Loucy (cell line): ENCODE results near the gene ACP4.
"Not testable (repeated sequence)": the region's sequence is repeated elsewhere in the genome, so short reads cannot be mapped to it uniquely, and the experiment has no call there.

Source experiments
- H2AFZ ChIP-seq: fragments of 200-600 bp; sonication (generic); 2 replicates; pipeline ENCODE4 v1.6.0; 2016; ENCODE audit warnings: antibody characterized with exemption, mild to moderate bottlenecking, low read length, moderate library complexity
- H3F3A ChIP-seq: fragments of 200-600 bp; 2 replicates; pipeline ENCODE4 v1.6.0; 2016; ENCODE audit warnings: antibody characterized with exemption, low read depth, mild to moderate bottlenecking
- H3K27me3 ChIP-seq: fragments of 200-600 bp; sonication (generic); 2 replicates; pipeline ENCODE4 v1.6.1; 2014; ENCODE audit warnings: low read length, mild to moderate bottlenecking; ENCODE audit not compliant: insufficient read depth, poor library complexity, severe bottlenecking
- H3K36me3 ChIP-seq: fragments of 200-600 bp; sonication (generic); 2 replicates; pipeline ENCODE4 v1.6.1; 2016; ENCODE audit warnings: low read length; ENCODE audit not compliant: insufficient read depth
- H3K4me1 ChIP-seq: fragments of 200-600 bp; sonication (generic); 2 replicates; pipeline ENCODE4 v1.5.1; 2014; ENCODE audit warnings: low read length, mild to moderate bottlenecking; ENCODE audit not compliant: insufficient read depth, poor library complexity, severe bottlenecking
- H3K4me2 ChIP-seq: fragments of 200-600 bp; sonication (generic); 2 replicates; pipeline ENCODE4 v1.6.0; 2014; ENCODE audit warnings: antibody characterized with exemption, low read length, low read depth, mild to moderate bottlenecking; ENCODE audit not compliant: poor library complexity, severe bottlenecking
- H3K4me3 ChIP-seq: fragments of 200-600 bp; sonication (generic); 2 replicates; pipeline ENCODE4 v1.5.1; 2014; ENCODE audit warnings: low read length, mild to moderate bottlenecking, mixed read lengths; ENCODE audit not compliant: poor library complexity, severe bottlenecking
- H3K79me2 ChIP-seq: fragments of 200-600 bp; sonication (generic); 2 replicates; pipeline ENCODE4 v1.6.1; 2014; ENCODE audit warnings: low read length; ENCODE audit not compliant: insufficient read depth
- H3K9ac ChIP-seq: fragments of 200-600 bp; sonication (generic); 2 replicates; pipeline ENCODE4 v1.6.0; 2014; ENCODE audit warnings: mild to moderate bottlenecking, low read depth, low read length, moderate library complexity; ENCODE audit not compliant: poor library complexity, severe bottlenecking
- H3K9me2 ChIP-seq: fragments of 200-600 bp; sonication (generic); replicated peaks from 2 replicates; pipeline ENCODE4 v1.6.1; 2016; ENCODE audit warnings: low read depth, low read length, mixed read lengths
- H3K9me3 ChIP-seq: fragments of 200-600 bp; sonication (generic); 2 replicates; pipeline ENCODE4 v1.6.1; 2014; ENCODE audit warnings: mild to moderate bottlenecking, antibody characterized with exemption, low read length, low read depth; ENCODE audit not compliant: insufficient read depth
- H4K20me1 ChIP-seq: fragments of 200-600 bp; sonication (generic); 2 replicates; pipeline ENCODE4 v1.6.0; 2014; ENCODE audit warnings: antibody characterized with exemption, low read length, mild to moderate bottlenecking; ENCODE audit not compliant: insufficient read depth, poor library complexity, severe bottlenecking
- EZH2phosphoT487 ChIP-seq: fragments of 200-600 bp; IDR thresholded peaks from 2 replicates; pipeline ENCODE4 v1.6.1; 2018; ENCODE audit warnings: antibody characterized with exemption, mild to moderate bottlenecking, moderate library complexity, borderline replicate concordance
- TF ChIP-seq, protein P1 (sequence below): fragments of 200-600 bp; sonication (generic); conservative IDR thresholded peaks from 2 replicates; pipeline ENCODE4 v1.5.1; 2014; ENCODE audit warnings: mild to moderate bottlenecking, antibody characterized with exemption, low read length

The ACP4 gene

DNA sequence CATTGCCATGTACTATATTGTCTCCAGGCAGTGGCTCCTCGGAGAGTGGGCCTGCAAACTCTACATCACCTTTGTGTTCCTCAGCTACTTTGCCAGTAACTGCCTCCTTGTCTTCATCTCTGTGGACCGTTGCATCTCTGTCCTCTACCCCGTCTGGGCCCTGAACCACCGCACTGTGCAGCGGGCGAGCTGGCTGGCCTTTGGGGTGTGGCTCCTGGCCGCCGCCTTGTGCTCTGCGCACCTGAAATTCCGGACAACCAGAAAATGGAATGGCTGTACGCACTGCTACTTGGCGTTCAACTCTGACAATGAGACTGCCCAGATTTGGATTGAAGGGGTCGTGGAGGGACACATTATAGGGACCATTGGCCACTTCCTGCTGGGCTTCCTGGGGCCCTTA lies 19.3 kb upstream of the ACP4 start:
- Histone ChIP-seq H3K36me3 (no peaks in the 10 kb centered on the region), H3K9me2 (no peaks in the 10 kb centered on the region), H3K4me1 (no peaks in the 10 kb centered on the region), H4K20me1 (no peaks in the 10 kb centered on the region), H3K4me3 (no peak overlapping the region), H3K27me3 (no peaks in the 10 kb centered on the region), H3K9me3 (no peaks in the 10 kb centered on the region), H2AFZ (no peak overlapping the region), H3K9ac (no peak overlapping the region), H3F3A (no peaks in the 10 kb centered on the region), H3K79me2 (no peaks in the 10 kb centered on the region), H3K4me2 (no peak overlapping the region)
- TF ChIP-seq EZH2phosphoT487, result no peak
- TF ChIP-seq, protein P1, sequence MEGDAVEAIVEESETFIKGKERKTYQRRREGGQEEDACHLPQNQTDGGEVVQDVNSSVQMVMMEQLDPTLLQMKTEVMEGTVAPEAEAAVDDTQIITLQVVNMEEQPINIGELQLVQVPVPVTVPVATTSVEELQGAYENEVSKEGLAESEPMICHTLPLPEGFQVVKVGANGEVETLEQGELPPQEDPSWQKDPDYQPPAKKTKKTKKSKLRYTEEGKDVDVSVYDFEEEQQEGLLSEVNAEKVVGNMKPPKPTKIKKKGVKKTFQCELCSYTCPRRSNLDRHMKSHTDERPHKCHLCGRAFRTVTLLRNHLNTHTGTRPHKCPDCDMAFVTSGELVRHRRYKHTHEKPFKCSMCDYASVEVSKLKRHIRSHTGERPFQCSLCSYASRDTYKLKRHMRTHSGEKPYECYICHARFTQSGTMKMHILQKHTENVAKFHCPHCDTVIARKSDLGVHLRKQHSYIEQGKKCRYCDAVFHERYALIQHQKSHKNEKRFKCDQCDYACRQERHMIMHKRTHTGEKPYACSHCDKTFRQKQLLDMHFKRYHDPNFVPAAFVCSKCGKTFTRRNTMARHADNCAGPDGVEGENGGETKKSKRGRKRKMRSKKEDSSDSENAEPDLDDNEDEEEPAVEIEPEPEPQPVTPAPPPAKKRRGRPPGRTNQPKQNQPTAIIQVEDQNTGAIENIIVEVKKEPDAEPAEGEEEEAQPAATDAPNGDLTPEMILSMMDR, result no peak

DNA sequence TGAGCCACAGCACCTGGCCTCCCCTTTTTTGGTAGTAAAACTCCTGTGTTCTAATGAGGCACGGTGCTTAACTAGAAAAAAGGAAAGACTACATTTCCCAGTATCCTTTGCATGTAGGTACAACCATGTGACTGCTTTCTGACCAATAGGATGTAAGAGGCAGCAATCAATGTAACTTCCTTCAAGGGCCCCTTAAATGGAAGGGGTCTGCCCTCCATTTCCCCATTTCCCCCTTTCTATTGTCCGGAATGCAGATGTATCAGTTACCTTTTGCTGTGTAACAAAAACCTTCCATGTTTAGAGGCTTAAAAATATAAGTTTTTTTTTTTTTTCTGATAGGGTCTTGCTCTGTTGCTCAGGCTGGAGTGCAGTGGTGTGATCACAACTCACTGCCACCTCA lies 17.7 kb upstream of the ACP4 start:
- Histone ChIP-seq H3K4me2 (peak overlapping the region; percentile 6), H3K9ac (no peak overlapping the region), H3K79me2 (no peaks in the 10 kb centered on the region), H3K36me3 (no peaks in the 10 kb centered on the region), H3K9me3 (no peaks in the 10 kb centered on the region), H3K9me2 (no peaks in the 10 kb centered on the region), H3K4me3 (no peak overlapping the region), H3K27me3 (no peaks in the 10 kb centered on the region), H3F3A (no peaks in the 10 kb centered on the region), H2AFZ (peak overlapping the region; percentile 58; the same call in 1 of the 2 replicates), H3K4me1 (no peaks in the 10 kb centered on the region), H4K20me1 (no peaks in the 10 kb centered on the region)
- no peak for TF ChIP-seq EZH2phosphoT487
- TF ChIP-seq, protein P1, result no peak

DNA sequence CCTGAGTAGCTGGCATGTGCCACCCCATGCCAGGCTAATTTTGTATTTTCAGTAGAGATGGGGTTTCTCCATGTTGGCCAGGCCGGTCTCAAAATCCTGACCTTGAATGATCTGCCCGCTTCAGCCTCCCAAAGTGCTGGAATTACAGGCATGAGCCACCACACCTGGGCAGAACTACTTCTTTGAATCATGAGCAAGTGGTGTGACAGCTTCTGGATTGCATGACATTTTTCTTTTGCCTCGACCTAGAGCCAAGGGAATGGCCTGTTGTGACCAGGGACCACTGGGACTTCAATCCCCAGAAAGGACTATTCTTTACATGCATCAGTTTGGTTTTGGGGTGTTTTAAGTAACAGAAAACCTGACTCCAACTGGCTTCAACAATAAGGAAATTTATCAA lies 17.3 kb upstream of the ACP4 start:
- peak overlapping the region; percentile 6 for H3K4me2 ChIP-seq
- H3K9me2 ChIP-seq, H4K20me1 ChIP-seq, H3K79me2 ChIP-seq, H3K9ac ChIP-seq, H3K27me3 ChIP-seq, H3K9me3 ChIP-seq, H3K36me3 ChIP-seq, H3K4me3 ChIP-seq, H3F3A ChIP-seq, H3K4me1 ChIP-seq: not testable (repeated sequence)
- peak overlapping the region; percentile 58; the same call in 1 of the 2 replicates for H2AFZ ChIP-seq

DNA sequence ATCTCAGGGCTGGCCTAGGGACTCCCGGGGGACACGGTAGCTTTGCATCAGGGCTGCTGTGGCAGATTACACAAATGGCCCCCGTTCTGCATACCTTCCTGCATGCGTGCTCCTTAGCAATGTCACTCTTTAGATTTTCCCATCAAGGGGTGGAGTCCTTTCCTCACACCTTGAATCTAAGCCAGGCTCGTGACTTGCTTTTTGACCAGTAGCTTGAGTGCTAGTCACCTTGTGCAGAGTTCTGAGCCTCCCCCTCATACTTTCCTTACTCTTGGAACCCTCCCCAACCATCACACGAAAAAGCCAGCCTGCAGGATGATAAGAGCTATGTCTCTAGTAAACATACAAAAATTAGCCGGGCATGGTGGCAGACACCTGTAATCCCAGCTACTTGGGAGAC lies 16.8 kb upstream of the ACP4 start:
- H3K9me2 ChIP-seq, H3K36me3 ChIP-seq, H3K4me2 ChIP-seq, H3K79me2 ChIP-seq, H3K27me3 ChIP-seq, H3K4me1 ChIP-seq, H3K9me3 ChIP-seq, H2AFZ ChIP-seq, H3K9ac ChIP-seq, H3K4me3 ChIP-seq, H4K20me1 ChIP-seq, H3F3A ChIP-seq: not testable (repeated sequence)
